H9 (cell line): ENCODE results near the gene SEPTIN5. TPM values are rescaled to one million over a fixed set of nuclear protein-coding genes. Genes with fewer than 3 reads are reported as not detected.

Source experiments
- DNase-seq: peaks from one replicate; pipeline ENCODE4 v3.0.0-alpha.2; 2017
- H2AFZ ChIP-seq: one replicate; pipeline ENCODE4 v1.6.1; 2013; ENCODE audit warnings: mild to moderate bottlenecking, low read length, control low read depth, moderate library complexity
- H2AK5ac ChIP-seq: 2 replicates; pipeline ENCODE4 v1.6.1; 2013; ENCODE audit warnings: low read length, control low read depth, mixed read lengths; ENCODE audit not compliant: insufficient read length
- H2BK120ac ChIP-seq: one replicate; pipeline ENCODE4 v1.6.1; 2013; ENCODE audit warnings: low read depth, mild to moderate bottlenecking, low read length, control low read depth, inconsistent platforms; ENCODE audit not compliant: poor library complexity, severe bottlenecking
- H2BK12ac ChIP-seq: 2 replicates; pipeline ENCODE4 v1.6.1; 2013; ENCODE audit warnings: low read length, control low read depth, mixed read lengths, low read depth; ENCODE audit not compliant: insufficient read length
- H2BK15ac ChIP-seq: 2 replicates; pipeline ENCODE4 v1.6.1; 2013; ENCODE audit warnings: low read depth, low read length, control low read depth
- H2BK20ac ChIP-seq: one replicate; pipeline ENCODE4 v1.6.1; 2013; ENCODE audit warnings: low read depth, mild to moderate bottlenecking, low read length, control low read depth, inconsistent platforms; ENCODE audit not compliant: poor library complexity, severe bottlenecking
- H2BK5ac ChIP-seq: 2 replicates; pipeline ENCODE4 v1.6.1; 2013; ENCODE audit warnings: low read length, control low read depth, mixed read lengths; ENCODE audit not compliant: insufficient read length
- H3K14ac ChIP-seq: 2 replicates; pipeline ENCODE4 v1.6.1; 2013; ENCODE audit warnings: low read length, control low read depth; ENCODE audit not compliant: insufficient read depth
- H3K18ac ChIP-seq: 2 replicates; pipeline ENCODE4 v1.6.1; 2013; ENCODE audit warnings: low read depth, mild to moderate bottlenecking, mixed read lengths, low read length, control low read depth; ENCODE audit not compliant: insufficient read length
- H3K23ac ChIP-seq: 2 replicates; pipeline ENCODE4 v1.6.1; 2013; ENCODE audit warnings: low read length, control low read depth, mixed read lengths, low read depth; ENCODE audit not compliant: insufficient read length
- H3K23me2 ChIP-seq: 2 replicates; pipeline ENCODE4 v1.6.1; 2013; ENCODE audit warnings: low read depth, mild to moderate bottlenecking, mixed read lengths, low read length, control low read depth; ENCODE audit not compliant: insufficient read length, poor library complexity, severe bottlenecking
- H3K27ac ChIP-seq: 2 replicates; pipeline ENCODE4 v1.5.1; 2013; ENCODE audit warnings: low read length, control low read depth, mixed read lengths, low read depth; ENCODE audit not compliant: insufficient read length
- H3K27me3 ChIP-seq: 2 replicates; pipeline ENCODE4 v1.6.1; 2013; ENCODE audit warnings: low read length, control low read depth, inconsistent platforms; ENCODE audit not compliant: insufficient read depth
- H3K4ac ChIP-seq: 2 replicates; pipeline ENCODE4 v1.6.1; 2013; ENCODE audit warnings: low read depth, mild to moderate bottlenecking, control low read depth, inconsistent platforms, low read length, moderate library complexity
- H3K4me1 ChIP-seq: 2 replicates; pipeline ENCODE4 v1.6.1; 2013; ENCODE audit warnings: low read length, control low read depth, inconsistent platforms; ENCODE audit not compliant: insufficient read depth
- H3K4me2 ChIP-seq: 2 replicates; pipeline ENCODE4 v1.6.1; 2013; ENCODE audit warnings: low read length, control low read depth, mixed read lengths; ENCODE audit not compliant: insufficient read length, insufficient read depth
- H3K56ac ChIP-seq: 2 replicates; pipeline ENCODE4 v1.6.1; 2013; ENCODE audit warnings: low read depth, mild to moderate bottlenecking, mixed read lengths, low read length, control low read depth; ENCODE audit not compliant: insufficient read length
- H3K79me1 ChIP-seq: 2 replicates; pipeline ENCODE4 v1.6.1; 2013; ENCODE audit warnings: low read depth, mild to moderate bottlenecking, moderate library complexity, low read length, control low read depth, inconsistent platforms; ENCODE audit not compliant: insufficient read depth, poor library complexity, severe bottlenecking
- H3K79me2 ChIP-seq: 2 replicates; pipeline ENCODE4 v1.6.1; 2013; ENCODE audit warnings: low read length, control low read depth, inconsistent platforms; ENCODE audit not compliant: insufficient read depth
- H3K9ac ChIP-seq: 2 replicates; pipeline ENCODE4 v1.6.1; 2013; ENCODE audit warnings: low read length, control low read depth, mixed read lengths; ENCODE audit not compliant: insufficient read length; ENCODE audit errors: extremely low read depth
- H3K9me3 ChIP-seq: one replicate; pipeline ENCODE4 v1.6.1; 2013; ENCODE audit warnings: low read depth, low read length, inconsistent platforms; ENCODE audit not compliant: control insufficient read depth
- H3T11ph ChIP-seq: one replicate; pipeline ENCODE4 v1.6.1; 2013; ENCODE audit warnings: mild to moderate bottlenecking, low read length, control low read depth, inconsistent platforms
- H4K20me1 ChIP-seq: one replicate; pipeline ENCODE4 v1.6.1; 2013; ENCODE audit not compliant: control insufficient read depth, insufficient read length, insufficient read depth
- H4K5ac ChIP-seq: 2 replicates; pipeline ENCODE4 v1.6.1; 2013; ENCODE audit warnings: low read depth, mild to moderate bottlenecking, mixed read lengths, low read length, control low read depth; ENCODE audit not compliant: insufficient read length
- H4K8ac ChIP-seq: replicated peaks from 2 replicates; pipeline ENCODE4 v1.6.1; 2013; ENCODE audit warnings: low read length, control low read depth, mixed read lengths, low read depth; ENCODE audit not compliant: insufficient read length
- H4K91ac ChIP-seq: 2 replicates; pipeline ENCODE4 v1.6.1; 2013; ENCODE audit warnings: low read depth, mild to moderate bottlenecking, moderate library complexity, mixed read lengths, low read length, control low read depth; ENCODE audit not compliant: insufficient read length
- H3K27ac Mint-ChIP-seq, 3 experiments: 2 replicates in 2 of 3; 3 replicates in 1 of 3; pipeline ENCODE4 v1.8.0; 2020 to 2021; ENCODE audit warnings: mixed read lengths in 3 of 3, mild to moderate bottlenecking in 1 of 3, moderate library complexity in 1 of 3
- H3K27me3 Mint-ChIP-seq: 2 replicates; pipeline ENCODE4 v1.8.0; 2021; ENCODE audit warnings: low read depth, mild to moderate bottlenecking, moderate library complexity, mixed read lengths
- H3K36me3 Mint-ChIP-seq, 3 experiments: 2 replicates in 2 of 3; 3 replicates in 1 of 3; pipeline ENCODE4 v1.8.0; 2020 to 2021; ENCODE audit warnings: low read depth in 3 of 3, mixed read lengths in 3 of 3; ENCODE audit not compliant: insufficient read depth in 1 of 3
- H3K4me1 Mint-ChIP-seq, 2 experiments: 2 replicates each; pipeline ENCODE4 v1.8.0; 2020; ENCODE audit warnings: mixed read lengths in 2 of 2
- H3K4me3 Mint-ChIP-seq, 2 experiments: 2 replicates in 1 of 2; 3 replicates in 1 of 2; pipeline ENCODE4 v1.8.0; 2020 to 2021; ENCODE audit warnings: mild to moderate bottlenecking in 2 of 2, mixed read lengths in 2 of 2, moderate library complexity in 1 of 2
- H3K9me3 Mint-ChIP-seq, 2 experiments: 2 replicates in 1 of 2; 3 replicates in 1 of 2; pipeline ENCODE4 v1.8.0; 2020; ENCODE audit warnings: mild to moderate bottlenecking in 2 of 2, mixed read lengths in 2 of 2, moderate library complexity in 1 of 2
- WGBS: extraction: QIAGEN DNeasy Blood & Tissue Kit; methylation state at CpG from one replicate; pipeline ENCODE4 v1.1.7; 2013; ENCODE audit warnings: missing lambda C conversion rate, low lambda C conversion rate, mixed read lengths; ENCODE audit not compliant: insufficient read length; ENCODE audit errors: extremely low coverage; 5-methylcytosine and 5-hydroxymethylcytosine counted together
- total RNA-seq: library from RNA; stranded (reverse); gene quantifications from 2 replicates; pipeline ENCODE4 v1.2.1, GENCODE V29; 2021
- TF ChIP-seq, protein P1 (sequence below): fragments of 200-600 bp; sonication (generic); conservative IDR thresholded peaks from 3 replicates; pipeline ENCODE4 v1.8.0; 2021; ENCODE audit warnings: antibody characterized with exemption, mild to moderate bottlenecking

SEPTIN5 gene
- total RNA-seq, 1 experiment from 2014 or later, result 17.8 TPM

DNA sequence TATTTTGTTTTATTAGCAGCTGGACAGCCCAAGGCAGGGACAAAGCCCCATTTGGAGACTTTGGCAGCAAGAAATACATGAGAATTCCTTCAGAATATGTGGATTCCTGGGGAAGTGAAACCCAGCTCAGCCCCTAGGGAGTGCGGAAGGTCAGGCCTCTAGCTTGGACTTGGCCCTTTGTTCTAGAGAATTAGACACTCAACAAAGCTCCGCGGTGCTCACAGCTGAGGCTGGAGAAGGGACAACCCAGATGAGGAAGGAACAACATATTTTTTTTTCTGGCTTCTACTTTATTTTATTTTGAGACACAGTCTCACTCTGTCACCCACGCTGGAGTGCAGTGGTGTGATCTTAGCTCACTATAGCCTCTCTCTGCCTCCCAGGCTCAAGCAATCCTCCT, 44.7 kb upstream of the SEPTIN5 start:
- no peak overlapping the region for H3K23ac ChIP-seq
- H2BK20ac ChIP-seq, result no peak overlapping the region
- Mint-ChIP-seq H3K4me1 (peaks cover 8 to 22% of the 10 kb centered on the region in 2 experiments; a peak in 3 of 4 replicates), H3K27me3 (peaks cover 17% of the 10 kb centered on the region), H3K4me3 (no peak overlapping the region), H3K9me3 (no peaks in the 10 kb centered on the region; a peak in 1 of 5 replicates), H3K27ac (no peak overlapping the region), H3K36me3 (no peaks in the 10 kb centered on the region; a peak in 1 of 7 replicates)
- H4K5ac ChIP-seq, result no peak overlapping the region
- H2BK5ac ChIP-seq, result no peak overlapping the region
- H3K56ac ChIP-seq, result no peak overlapping the region
- H3K9ac ChIP-seq, result no peak overlapping the region
- no peak overlapping the region for H4K8ac ChIP-seq
- no peak overlapping the region for H3K18ac ChIP-seq
- H3K4ac ChIP-seq, result no peak overlapping the region
- no peak overlapping the region for H3K27ac ChIP-seq
- no peaks in the 10 kb centered on the region for H3K79me1 ChIP-seq
- H3T11ph ChIP-seq, result no peak overlapping the region
- TF ChIP-seq, protein P1, sequence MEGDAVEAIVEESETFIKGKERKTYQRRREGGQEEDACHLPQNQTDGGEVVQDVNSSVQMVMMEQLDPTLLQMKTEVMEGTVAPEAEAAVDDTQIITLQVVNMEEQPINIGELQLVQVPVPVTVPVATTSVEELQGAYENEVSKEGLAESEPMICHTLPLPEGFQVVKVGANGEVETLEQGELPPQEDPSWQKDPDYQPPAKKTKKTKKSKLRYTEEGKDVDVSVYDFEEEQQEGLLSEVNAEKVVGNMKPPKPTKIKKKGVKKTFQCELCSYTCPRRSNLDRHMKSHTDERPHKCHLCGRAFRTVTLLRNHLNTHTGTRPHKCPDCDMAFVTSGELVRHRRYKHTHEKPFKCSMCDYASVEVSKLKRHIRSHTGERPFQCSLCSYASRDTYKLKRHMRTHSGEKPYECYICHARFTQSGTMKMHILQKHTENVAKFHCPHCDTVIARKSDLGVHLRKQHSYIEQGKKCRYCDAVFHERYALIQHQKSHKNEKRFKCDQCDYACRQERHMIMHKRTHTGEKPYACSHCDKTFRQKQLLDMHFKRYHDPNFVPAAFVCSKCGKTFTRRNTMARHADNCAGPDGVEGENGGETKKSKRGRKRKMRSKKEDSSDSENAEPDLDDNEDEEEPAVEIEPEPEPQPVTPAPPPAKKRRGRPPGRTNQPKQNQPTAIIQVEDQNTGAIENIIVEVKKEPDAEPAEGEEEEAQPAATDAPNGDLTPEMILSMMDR, result no peak
- H3K27me3 ChIP-seq, result no peaks in the 10 kb centered on the region
- H2BK120ac ChIP-seq, result no peak overlapping the region
- no peaks in the 10 kb centered on the region for H3K9me3 ChIP-seq
- no peak overlapping the region for H2AFZ ChIP-seq
- WGBS, result no CpG with 5 or more reads among the region's 4 CpGs
- H3K14ac ChIP-seq, result no peak overlapping the region
- no peak for DNase-seq
- H4K20me1 ChIP-seq, result no peaks in the 10 kb centered on the region
- no peaks in the 10 kb centered on the region for H3K23me2 ChIP-seq
- no peak overlapping the region for H2BK15ac ChIP-seq
- H3K4me2 ChIP-seq, result no peak overlapping the region
- H4K91ac ChIP-seq, result no peak overlapping the region
- no peaks in the 10 kb centered on the region for H3K79me2 ChIP-seq
- no peak overlapping the region for H2BK12ac ChIP-seq
- no peak overlapping the region for H2AK5ac ChIP-seq
- no peaks in the 10 kb centered on the region; the same call in 1 of the 2 replicates for H3K4me1 ChIP-seq
